CD4-positive, alpha-beta T cell treated with Interleukin-6 at 100 ng/mL for 8 hours (primary cell): ENCODE results near the gene ESPN.

ENCODE experiments used
- DNase-seq: peaks from one replicate; pipeline ENCODE4 v3.0.0-alpha.2; 2020; ENCODE audit warnings: mixed read lengths, low spot score

Gene ESPN

DNA sequence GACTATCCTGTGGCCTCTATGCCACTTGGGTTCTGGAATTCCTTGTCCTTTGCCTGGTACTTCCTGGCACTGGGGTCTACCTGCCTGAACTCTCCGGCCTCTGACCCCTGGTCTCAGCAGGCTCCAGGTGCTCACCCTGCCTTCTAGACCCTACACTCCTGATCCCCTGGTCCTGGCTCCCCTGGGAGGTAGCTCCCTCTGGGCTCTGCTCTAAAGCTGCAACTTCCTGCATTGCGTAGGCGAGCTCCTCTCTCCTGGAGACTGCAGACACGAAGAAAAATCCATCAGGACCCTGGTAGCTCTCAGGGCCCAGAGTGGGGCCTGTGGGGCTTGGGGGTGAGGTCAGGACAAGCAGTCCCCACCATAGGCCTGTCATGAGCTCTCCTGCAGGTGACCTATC, 74.7 kb downstream of the ESPN start:
- DNase-seq = no peak

DNA sequence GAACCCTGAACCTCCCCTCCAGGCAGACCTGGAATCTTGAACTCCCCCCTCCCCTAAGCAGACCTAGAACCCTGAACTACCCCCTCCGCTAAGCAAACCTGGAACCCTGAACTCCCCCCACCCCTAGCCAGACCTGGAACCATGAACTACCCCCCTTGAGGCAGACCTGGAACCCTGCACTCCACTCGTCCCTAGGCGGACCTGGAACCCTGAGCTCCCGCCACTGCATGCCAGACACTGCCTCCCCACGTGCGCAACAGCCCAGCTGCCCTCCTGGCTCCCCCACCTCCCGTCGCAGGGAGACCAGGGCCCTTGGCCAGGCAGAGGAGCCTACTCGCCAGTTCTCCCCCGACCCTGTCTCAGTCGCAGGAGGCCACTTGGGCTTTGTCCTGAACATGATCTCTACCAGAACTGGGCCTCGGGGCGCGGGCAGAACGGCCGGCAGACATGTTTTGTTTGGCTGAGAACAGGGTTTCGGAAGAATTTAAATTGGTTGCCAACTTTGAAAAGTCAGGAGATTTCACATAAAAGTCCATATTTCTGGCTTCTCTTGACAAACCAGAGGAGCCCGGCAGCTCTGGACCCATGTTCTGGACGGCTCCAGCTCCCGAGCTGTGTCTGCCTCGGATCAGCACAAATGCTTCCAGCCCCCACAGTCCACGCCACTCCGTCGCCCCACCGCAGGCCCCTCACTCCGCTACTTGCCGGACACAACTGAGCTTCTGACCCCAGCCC, 76.1 kb downstream of the ESPN start:
- no peak for DNase-seq

GRCh38 chr1:6501279-6501813, 76.8 kb downstream of the ESPN start:
- no peak for DNase-seq

- DNase-seq = no peak
Measured at GRCh38 chr1:6502000-6502891, 77.7 kb downstream of the ESPN start.

DNA sequence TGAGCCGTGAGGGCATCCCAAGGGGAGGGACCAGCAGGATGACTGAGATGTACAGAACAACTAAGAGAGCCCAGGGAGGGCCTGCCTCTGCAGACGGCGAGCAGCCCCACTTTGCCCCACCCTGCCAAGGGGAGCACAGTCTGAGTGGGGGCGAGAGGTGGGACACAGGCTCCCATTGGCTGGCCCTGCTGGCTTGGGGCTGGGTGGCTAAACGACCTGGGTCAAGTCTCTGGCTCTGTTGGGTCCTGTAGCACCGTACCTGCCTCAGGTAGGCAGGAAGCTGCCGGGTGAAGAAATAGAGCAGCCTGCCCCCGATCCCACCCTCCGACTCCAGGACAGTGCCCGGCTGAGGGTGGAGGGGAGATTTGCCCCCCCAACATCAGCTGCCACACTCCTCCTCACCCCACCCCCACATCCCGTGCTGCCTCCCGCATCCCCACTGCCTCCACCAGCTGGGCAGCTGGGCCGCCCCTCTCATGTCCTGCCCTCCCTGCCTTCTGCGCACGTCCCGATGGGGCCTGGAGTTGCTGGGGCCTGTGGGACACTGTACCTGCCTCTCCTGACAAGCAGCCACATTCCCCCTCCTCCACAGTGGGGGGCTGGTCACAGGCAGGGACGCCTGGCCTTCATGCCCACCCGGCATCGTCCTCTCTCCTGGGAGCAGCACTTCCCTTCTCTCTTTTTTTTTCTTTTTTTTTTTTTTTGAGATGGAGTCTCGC, 79.5 kb downstream of the ESPN start:
- DNase-seq = no peak

DNA sequence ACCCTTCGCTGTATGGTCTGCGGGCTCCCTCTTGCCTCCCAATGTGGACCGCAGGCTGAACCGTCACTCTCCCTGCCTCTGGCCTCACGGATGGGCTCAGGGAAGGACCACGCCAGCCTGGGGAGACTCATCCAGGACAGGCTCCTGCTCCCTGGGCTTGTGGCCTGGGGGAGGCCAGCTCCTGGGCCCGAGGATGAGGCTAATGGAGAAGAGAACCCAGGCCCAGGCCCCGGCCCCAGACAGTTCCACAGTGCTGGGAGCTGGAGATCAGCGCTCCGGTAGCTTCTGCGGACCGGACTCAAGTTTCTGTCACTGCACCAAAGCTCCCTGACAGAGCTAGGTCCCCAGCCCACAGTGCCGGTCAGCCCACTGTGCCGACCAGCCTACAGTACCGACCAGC, 80.3 kb downstream of the ESPN start:
- DNase-seq = no peak

GRCh38 chr1:6505367-6506209, 81.0 kb downstream of the ESPN start:
- no peak for DNase-seq

DNA sequence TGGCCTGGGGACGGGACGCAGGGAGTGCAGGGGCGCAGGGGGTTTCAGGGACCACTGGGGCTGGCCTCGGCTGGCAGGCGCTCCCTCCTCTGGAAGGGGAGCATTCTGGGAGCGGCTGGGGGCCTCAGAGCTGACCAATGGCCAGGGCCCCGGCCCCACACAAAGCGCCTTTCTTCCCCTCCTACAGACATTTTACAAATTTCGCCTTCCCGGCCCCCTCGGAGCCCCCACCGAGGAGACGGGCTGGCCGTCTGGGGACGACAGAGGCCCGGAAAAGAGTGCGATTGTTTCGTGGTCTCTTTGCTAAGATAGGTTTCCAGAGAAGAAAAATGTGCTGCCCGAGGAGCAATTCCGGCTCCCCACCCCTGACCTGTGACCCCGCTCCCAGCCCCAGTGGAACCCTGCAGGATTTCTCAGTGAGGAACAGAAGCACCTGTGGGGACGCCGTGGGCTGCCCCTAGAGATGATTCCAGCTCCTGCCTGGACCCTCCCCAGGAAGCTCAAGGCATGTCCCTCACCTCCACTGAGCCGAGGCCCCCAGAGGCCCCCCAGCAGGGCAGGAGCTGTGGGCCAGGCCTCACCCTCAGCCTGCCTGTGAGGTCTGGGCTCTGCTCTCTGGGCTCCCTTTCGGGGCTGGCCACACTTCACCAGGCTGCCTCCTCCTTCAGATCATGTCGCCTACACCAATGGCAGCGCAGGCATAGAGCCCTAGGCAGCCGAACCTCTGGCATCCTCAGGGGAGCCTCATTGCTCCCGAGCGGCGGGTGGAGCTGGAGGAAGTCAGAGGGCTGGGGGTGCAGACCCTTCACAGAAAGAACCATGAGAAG, 81.8 kb downstream of the ESPN start:
- no peak for DNase-seq

- no peak for DNase-seq
Measured at GRCh38 chr1:6507037-6507428, 82.5 kb downstream of the ESPN start.

- DNase-seq = no peak
Measured at GRCh38 chr1:6507461-6507911, 82.9 kb downstream of the ESPN start.

DNA sequence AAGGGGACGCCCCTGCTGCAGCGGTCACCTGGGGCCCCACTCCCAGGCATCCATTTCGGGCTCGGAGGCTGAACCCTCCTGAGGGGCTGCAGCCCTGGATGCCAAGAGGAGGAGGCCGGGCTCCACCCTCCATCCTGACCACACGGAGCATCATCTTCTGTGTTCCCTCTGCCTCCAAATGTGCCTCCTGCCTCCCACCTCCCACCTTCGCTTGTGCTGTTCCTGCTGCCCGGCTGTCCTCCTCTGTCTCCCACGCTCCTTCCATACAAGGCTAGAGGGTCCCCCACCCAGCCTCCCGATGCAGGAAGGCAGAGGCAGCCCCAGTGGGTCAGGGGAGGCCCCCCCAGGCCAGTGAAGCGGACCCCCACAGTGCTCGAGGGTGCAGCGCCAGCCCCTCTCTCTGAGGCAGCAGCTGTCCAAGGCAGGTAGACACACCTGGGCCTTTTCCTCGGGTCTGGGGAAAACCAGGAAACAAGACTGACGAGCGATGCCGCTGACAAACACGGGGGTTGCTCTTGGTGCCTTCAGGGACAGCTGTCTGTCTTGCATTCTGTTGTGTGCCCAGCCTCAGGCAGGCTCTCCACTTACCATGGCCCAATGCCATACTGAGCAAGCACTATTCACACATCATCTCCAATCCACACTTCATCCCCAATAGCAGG, 83.7 kb downstream of the ESPN start:
- no peak for DNase-seq

DNA sequence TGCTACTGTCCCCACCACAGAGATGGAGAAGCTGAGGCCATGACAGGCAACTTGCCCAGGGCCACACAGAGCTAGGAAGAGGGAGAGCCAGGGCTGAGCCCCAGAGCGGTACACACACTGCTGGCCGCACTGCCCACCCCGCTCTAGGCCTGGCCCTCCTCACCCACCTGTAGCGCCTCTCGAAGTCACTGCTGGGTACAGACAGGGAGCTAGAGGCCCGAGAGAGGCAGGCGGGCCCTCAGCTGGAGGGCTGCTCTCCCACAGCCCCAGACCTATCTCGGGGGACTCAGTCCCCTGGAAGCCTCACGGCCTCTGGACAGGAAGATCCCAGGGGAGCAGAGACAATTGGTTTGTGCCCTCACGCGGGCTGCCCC, 84.2 kb downstream of the ESPN start:
- DNase-seq = no peak

- DNase-seq = no peak
Measured at GRCh38 chr1:6509220-6509918, 84.8 kb downstream of the ESPN start.

- DNase-seq = no peak
Measured at GRCh38 chr1:6509919-6510291, 85.3 kb downstream of the ESPN start.

DNA sequence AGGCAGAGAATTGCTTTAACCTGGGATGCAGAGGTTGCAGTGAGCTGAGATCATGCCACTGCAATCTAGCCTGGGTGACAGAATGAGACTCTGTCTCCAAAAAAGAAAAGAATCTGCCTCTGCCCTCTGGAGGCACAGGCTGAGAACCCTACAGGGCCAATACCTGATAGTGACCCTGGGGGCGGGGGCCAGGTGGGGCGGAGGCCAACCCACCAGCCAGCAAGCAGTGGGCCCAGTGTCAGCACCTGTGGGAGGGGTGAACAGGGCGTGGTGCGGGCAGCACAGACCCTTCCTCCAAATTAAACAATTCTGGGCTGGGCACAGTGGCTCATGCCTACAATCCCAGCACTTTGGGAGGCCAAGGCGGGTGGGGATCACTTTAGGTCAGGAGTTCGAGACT, 85.9 kb downstream of the ESPN start:
- no peak for DNase-seq
